Measurements from ENCODE around the gene OR11A1.

OR11A1 gene

GRCh38 chr6:29395331-29395730 lies 61.5 kb downstream of the OR11A1 start, which contains the start of gene OR12D2:
Gene OR12D2, plus strand, starts transcription at chr6:29395631. Its CDS starts 1,069 bp downstream, at chr6:29396700.
- Histone ChIP-seq H3K36me3 (ENCODE audit: control insufficient read depth in 1 of 2, insufficient read depth in 2 of 2, low read length in 2 of 2) (no peaks in the 10 kb centered on the region), H3K9me3 (ENCODE audit: control insufficient read depth in 1 of 2, low read length in 2 of 2) (no peaks in the 10 kb centered on the region), H3K27me3 (ENCODE audit: low read depth, low read length) (no peaks in the 10 kb centered on the region), H3K4me1 (ENCODE audit: control insufficient read depth in 1 of 2, insufficient read depth in 2 of 2, low read length in 2 of 2) (no peaks in the 10 kb centered on the region), H3K4me3 (ENCODE audit: low read depth in 1 of 2, low read length in 2 of 2) (no peak within 1 kb of the TSS), H3K27ac (ENCODE audit: low read length) (no peak within 1 kb of the TSS)

- Histone ChIP-seq H3K27me3 (ENCODE audit: low read depth, low read length) (no peaks in the 10 kb centered on the region), H3K27ac (ENCODE audit: low read length) (no peak overlapping the region), H3K36me3 (ENCODE audit: control insufficient read depth in 1 of 2, insufficient read depth in 2 of 2, low read length in 2 of 2) (no peaks in the 10 kb centered on the region), H3K4me1 (ENCODE audit: control insufficient read depth in 1 of 2, insufficient read depth in 2 of 2, low read length in 2 of 2) (no peaks in the 10 kb centered on the region), H3K4me3 (ENCODE audit: low read depth in 1 of 2, low read length in 2 of 2) (no peak overlapping the region), H3K9me3 (ENCODE audit: control insufficient read depth in 1 of 2, low read length in 2 of 2) (no peaks in the 10 kb centered on the region)
These were observed 68.3 kb downstream of the OR11A1 start for GRCh38 chr6:29388533-29388932.

DNA sequence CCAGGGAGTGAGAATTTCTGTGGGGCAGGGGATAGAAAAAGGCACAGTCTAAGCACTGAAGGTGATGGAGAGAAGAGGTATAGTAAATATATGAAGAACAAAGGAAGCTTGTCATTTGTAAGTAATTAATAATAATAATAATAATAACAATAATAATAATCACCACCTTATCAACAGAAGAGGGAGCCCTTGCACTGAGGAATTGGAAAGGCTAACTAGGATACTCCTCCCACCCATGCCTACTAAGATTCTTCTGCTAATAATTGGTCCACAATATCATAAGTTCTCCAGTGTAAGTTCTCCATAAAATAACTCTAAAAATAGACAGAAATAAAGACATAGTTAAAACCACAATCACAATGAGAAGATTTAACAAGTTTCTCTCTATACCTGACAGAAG lies 80.9 kb downstream of the OR11A1 start:
- Histone ChIP-seq H3K27ac (ENCODE audit: low read length) (no peak overlapping the region), H3K36me3 (ENCODE audit: control insufficient read depth in 1 of 2, insufficient read depth in 2 of 2, low read length in 2 of 2) (no peaks in the 10 kb centered on the region), H3K9me3 (ENCODE audit: control insufficient read depth in 1 of 2, low read length in 2 of 2) (no peaks in the 10 kb centered on the region), H3K4me1 (ENCODE audit: control insufficient read depth in 1 of 2, insufficient read depth in 2 of 2, low read length in 2 of 2) (no peaks in the 10 kb centered on the region), H3K27me3 (ENCODE audit: low read depth, low read length) (no peaks in the 10 kb centered on the region), H3K4me3 (ENCODE audit: low read depth in 1 of 2, low read length in 2 of 2) (no peak overlapping the region)

All from muscle layer of duodenum (tissue), 2 donors.